Bronchial epithelial cell (primary cell): ENCODE measurements around the gene DGKD. TPM values are rescaled to one million over a fixed set of nuclear protein-coding genes. Genes with fewer than 3 reads are reported as not detected.
A peak's percentile ranks its signal among the peaks of the same experiment; 100 is the strongest.

Experiments
- DNase-seq: peaks from one replicate; pipeline ENCODE4 v3.0.0-alpha.2; 2010; ENCODE audit warnings: low read depth
- FAIRE-seq: peaks from 2 replicates; lab custom pipeline; 2011; peaks lifted over from hg19 to GRCh38; lab: Jason Lieb, UNC
- H3K27me3 ChIP-seq: 2 replicates; pipeline ENCODE4 v1.5.1; 2011; ENCODE audit warnings: low read length; ENCODE audit not compliant: control insufficient read depth, insufficient read depth
- H3K36me3 ChIP-seq: 2 replicates; pipeline ENCODE4 v1.5.1; 2011; ENCODE audit warnings: low read length; ENCODE audit not compliant: control insufficient read depth, insufficient read depth
- H3K4me3 ChIP-seq: 2 replicates; pipeline ENCODE4 v1.5.1; 2011; ENCODE audit warnings: mild to moderate bottlenecking, low read depth, low read length, control low read depth
- total RNA-seq: library from RNA; depleted of rRNA; stranded (reverse); fragments of >200 nt; gene quantifications from 2 replicates; pipeline ENCODE4 v1.2.1, GENCODE V29; 2014
- TF ChIP-seq, protein P1 (sequence below): IDR thresholded peaks from 2 replicates; pipeline ENCODE4 v1.5.1; 2011; ENCODE audit warnings: mild to moderate bottlenecking, moderate library complexity, low read length, control low read depth, inconsistent platforms; ENCODE audit not compliant: insufficient read depth, severe bottlenecking

DGKD gene
- total RNA-seq, 1 donor from 2014 or later: 14.5 TPM

DNA sequence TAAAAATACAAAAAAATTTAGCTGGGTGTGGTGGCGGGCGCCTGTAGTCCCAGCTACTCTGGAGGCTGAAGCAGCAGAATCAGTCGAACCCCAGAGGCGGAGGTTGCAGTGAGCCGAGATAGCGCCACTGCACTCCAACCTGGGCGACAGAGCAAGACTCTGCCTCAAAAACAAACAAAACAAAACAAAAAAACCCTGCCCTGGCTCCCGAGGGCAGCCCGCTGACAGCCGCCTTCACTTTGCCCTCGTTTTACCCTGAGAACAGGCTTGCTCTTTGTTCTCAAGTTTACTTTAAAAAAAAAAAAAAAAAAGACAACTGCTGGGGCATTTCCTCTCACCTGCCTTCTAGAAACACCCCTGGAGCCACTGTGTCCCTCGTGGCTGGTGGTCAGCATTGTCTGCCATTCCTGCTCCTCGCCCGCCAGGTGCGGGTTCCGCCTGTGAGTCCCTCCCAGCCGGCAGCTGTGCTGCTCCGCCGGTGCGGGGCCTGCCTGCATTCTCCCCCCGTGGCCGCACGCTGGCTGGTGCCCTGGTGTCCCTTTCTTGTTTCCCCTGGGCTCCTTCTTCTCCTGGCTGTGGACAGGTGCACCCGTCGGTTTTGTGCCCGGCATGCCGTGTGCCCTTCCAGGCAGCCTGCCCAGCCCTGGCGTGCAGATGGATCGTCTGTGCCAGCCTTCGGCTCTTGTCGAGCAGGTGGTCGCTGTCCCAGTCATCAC is 106.6 kb downstream of the DGKD start:
- Histone ChIP-seq H3K36me3 (no peaks in the 10 kb centered on the region), H3K4me3 (no peak overlapping the region), H3K27me3 (no peaks in the 10 kb centered on the region)
- TF ChIP-seq, protein P1, sequence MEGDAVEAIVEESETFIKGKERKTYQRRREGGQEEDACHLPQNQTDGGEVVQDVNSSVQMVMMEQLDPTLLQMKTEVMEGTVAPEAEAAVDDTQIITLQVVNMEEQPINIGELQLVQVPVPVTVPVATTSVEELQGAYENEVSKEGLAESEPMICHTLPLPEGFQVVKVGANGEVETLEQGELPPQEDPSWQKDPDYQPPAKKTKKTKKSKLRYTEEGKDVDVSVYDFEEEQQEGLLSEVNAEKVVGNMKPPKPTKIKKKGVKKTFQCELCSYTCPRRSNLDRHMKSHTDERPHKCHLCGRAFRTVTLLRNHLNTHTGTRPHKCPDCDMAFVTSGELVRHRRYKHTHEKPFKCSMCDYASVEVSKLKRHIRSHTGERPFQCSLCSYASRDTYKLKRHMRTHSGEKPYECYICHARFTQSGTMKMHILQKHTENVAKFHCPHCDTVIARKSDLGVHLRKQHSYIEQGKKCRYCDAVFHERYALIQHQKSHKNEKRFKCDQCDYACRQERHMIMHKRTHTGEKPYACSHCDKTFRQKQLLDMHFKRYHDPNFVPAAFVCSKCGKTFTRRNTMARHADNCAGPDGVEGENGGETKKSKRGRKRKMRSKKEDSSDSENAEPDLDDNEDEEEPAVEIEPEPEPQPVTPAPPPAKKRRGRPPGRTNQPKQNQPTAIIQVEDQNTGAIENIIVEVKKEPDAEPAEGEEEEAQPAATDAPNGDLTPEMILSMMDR: no peak
- DNase-seq: no peak
- FAIRE-seq: no peak

DNA sequence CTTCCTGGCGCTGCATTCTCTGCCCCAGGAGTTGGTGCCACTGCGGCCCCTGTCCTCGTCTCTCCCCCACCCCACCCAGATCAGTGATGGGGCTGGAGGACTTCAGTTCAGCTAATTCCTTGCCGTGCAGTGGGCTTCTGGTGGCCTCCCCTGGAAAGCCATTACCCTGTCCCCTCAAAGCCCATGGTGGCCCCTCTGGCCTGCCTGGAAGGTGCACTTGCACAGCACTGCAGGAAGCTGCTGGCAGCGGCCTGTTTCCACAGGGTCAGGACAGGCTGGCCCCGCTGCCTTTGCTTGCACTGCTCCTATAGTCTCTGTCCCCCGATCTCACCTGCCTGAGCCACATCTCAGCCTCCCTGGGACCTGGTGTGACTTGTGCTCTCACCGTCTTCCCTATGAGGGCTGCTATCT is 107.2 kb downstream of the DGKD start:
- no peak for DNase-seq
- TF ChIP-seq, protein P1: no peak
- no peak overlapping the region for H3K4me3 ChIP-seq
- no peaks in the 10 kb centered on the region for H3K27me3 ChIP-seq
- FAIRE-seq: no peak
- no peaks in the 10 kb centered on the region for H3K36me3 ChIP-seq

DNA sequence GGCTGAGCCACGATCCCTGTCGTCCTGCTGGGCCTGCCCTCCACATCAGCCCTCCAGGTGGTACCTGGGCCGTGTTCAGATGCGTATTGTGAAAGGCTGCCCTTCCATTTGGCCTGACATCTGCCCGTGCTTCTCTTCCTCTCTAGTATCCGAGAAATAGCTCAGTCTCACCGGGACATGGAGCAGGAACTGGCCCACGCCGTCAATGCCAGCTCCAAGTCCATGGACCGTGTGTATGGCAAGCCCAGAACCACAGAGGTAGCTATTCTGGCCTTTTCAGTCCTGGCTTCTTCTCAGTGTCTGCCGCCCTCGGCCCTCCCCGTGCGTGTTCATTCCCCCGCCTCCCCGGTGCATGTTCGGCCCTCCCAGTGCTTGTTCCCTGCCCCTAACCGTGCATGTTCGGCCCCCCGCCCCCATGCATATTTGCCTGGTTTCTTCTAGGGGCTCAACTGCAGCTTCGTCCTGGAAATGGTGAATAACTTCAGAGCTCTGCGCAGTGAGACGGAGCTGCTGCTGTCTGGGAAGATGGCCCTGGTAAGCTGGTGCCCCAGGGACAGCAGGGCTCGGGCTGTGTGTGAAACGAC is 108.0 kb downstream of the DGKD start:
- FAIRE-seq (no peak), DNase-seq (no peak)
- Histone ChIP-seq H3K4me3 (no peak overlapping the region), H3K27me3 (no peaks in the 10 kb centered on the region), H3K36me3 (no peaks in the 10 kb centered on the region)
- TF ChIP-seq, protein P1: no peak

DNA sequence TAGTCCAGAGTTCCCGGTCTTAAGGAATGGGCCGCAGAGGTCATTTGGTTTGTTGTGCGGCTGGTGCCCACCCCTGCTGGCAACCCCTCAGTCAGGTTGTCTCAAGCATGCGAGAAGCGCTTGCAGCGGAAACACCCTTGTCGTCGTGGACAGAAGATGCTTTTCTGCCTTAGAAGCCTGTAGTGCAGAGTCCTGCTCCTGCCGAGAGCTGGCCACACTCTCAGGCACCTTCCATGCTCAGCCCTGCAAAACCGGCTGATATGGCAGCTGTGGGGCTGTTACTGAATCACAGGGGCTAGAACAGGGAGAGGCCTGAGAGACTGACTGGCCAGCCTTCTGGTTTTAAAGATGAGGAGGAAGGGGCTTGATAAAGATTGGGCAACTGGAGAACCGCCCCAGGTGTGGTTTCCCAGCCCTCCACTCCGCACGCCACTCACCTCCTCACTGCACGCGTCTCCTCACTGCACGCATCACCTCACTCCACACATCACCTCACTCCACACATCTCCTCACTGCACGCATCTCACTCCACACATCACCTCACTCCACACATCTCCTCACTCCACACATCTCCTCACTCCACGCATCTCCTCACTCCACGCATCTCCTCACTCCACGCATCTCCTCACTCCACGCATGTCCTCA is 108.7 kb downstream of the DGKD start:
- FAIRE-seq: peak; percentile 18
- Histone ChIP-seq H3K27me3 (no peaks in the 10 kb centered on the region), H3K36me3 (no peaks in the 10 kb centered on the region)

DNA sequence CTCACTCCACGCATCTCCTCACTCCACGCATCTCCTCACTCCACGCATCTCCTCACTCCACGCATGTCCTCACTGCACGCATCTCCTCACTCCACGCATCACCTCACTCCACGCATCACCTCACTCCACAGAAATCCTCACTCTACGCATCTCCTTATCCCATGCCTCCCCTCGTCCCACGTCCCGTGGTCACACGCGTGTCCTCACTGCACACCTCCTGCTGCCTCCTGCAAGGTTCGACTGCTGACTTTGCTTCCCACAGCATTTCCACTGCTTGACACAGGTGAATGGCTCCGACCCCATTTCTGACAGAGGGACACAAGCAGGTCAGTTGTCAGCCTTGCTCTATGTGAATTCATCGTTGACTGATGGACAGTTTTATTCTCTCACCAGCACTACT is 109.3 kb downstream of the DGKD start:
- H3K4me3 ChIP-seq: no peak overlapping the region
- TF ChIP-seq, protein P1: no peak
- H3K27me3 ChIP-seq: no peaks in the 10 kb centered on the region
- FAIRE-seq (peak; percentile 72), DNase-seq (no peak)
- H3K36me3 ChIP-seq: peaks cover 2% of the 10 kb centered on the region

More for the DNA sequence above, 108.7 kb downstream of the DGKD start:
- no peak overlapping the region for H3K4me3 ChIP-seq
- no peak for DNase-seq
- TF ChIP-seq, protein P1: no peak
